Activated CD4-positive, alpha-beta T cell treated with anti-CD3 and anti-CD28 coated beads, Interleukin-2, amount 10 ng/mL, durations not matched to agents 24 days and 14 days (primary cell): Measurements from ENCODE around the gene BAZ1A. TPM values are rescaled to one million over a fixed set of nuclear protein-coding genes. Genes with fewer than 3 reads are reported as not detected.
A peak's percentile ranks its signal among the peaks of the same experiment; 100 is the strongest.

Experiments used
- DNase-seq: peaks from one replicate; pipeline ENCODE4 v3.0.0; 2022
- H3K27ac Mint-ChIP-seq: one replicate; pipeline ENCODE4 v1.8.0; 2022; ENCODE audit warnings: mild to moderate bottlenecking, mixed read lengths
- H3K27me3 Mint-ChIP-seq: one replicate; pipeline ENCODE4 v1.8.0; 2022; ENCODE audit warnings: mixed read lengths
- H3K36me3 Mint-ChIP-seq: one replicate; pipeline ENCODE4 v1.8.0; 2022; ENCODE audit warnings: low read depth, mild to moderate bottlenecking, mixed read lengths
- H3K4me1 Mint-ChIP-seq: one replicate; pipeline ENCODE4 v1.8.0; 2021; ENCODE audit warnings: mixed read lengths
- H3K4me3 Mint-ChIP-seq: one replicate; pipeline ENCODE4 v1.8.0; 2022; ENCODE audit warnings: mild to moderate bottlenecking, moderate library complexity, mixed read lengths
- H3K9me3 Mint-ChIP-seq: one replicate; pipeline ENCODE4 v1.8.0; 2021; ENCODE audit warnings: mixed read lengths
- intact Hi-C: fragments of 100-400 bp; cut with micrococcal nuclease; formaldehyde crosslinking; loops from one replicate; pipeline ENCODE4 v1.15.1; 2023
- total RNA-seq: library from RNA; stranded (reverse); gene quantifications from 2 replicates; pipeline ENCODE4 v1.2.3, GENCODE V29; 2022

Gene BAZ1A
- total RNA-seq, 1 donor from 2014 or later, result 89.7 TPM

DNA sequence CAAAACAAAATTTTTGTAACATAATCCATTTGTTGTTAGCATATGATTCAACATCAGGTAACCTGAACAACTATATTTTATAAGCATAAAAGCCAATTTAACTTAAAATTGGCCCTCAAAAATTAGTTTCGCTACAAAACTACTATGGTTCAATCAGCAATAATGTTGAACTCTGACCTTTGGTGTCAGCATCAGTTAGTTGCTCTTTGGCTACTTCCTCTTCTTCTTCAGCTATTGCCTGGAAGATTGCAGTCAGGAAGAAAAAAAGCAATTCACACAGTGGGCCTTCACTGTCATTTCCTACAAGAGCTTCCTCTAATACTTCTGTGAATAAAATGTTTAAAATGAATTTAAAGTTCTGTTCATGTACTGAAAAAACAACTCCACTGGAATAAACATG, 82.6 kb downstream of the BAZ1A start:
- intact Hi-C loops, result no loop called here

DNA sequence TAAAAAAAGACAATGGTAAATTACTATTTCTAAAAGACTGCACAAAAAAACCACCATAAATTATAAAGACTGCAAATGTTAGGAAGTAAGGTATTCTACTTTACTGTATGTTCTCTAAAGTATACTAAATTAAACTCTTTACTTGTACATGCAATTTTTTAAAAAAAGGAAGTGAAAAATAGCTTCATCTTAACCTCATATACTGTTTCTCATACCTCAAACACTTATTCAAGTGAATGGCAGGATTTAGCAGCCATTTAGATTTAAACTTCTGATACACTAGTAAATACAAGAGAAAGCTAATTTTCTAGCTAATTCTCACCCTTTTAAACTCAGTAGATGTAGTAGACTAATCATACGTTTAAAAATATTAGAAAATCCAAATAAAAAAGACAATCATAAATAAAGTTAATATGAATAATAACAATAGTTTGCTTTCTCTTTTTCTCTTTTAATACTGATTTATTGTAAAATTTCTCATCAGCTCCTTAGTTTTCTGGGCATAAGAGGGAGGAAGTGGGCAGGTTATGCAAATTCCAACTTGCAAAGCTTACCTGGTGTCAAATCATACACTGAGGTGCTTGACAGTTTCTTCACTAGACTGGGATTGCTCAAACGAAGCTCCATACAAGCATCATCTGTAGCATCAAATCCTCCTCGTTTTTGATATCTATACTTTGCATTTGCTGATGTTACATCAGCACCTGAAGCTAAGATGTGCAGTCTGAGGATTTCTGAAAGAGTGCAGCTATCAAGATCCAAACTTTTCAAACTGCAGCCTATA, 89.7 kb downstream of the BAZ1A start:
- intact Hi-C loops, result no loop called here

More for the DNA sequence above, 82.6 kb downstream of the BAZ1A start:
- Mint-ChIP-seq H3K4me1 (no peaks in the 10 kb centered on the region), H3K27me3 (no peaks in the 10 kb centered on the region), H3K4me3 (no peak overlapping the region), H3K27ac (no peak overlapping the region), H3K9me3 (no peaks in the 10 kb centered on the region), H3K36me3 (peaks cover 43% of the 10 kb centered on the region)
- no peak for DNase-seq

GRCh38 chr14:34782031-34782430, 93.1 kb downstream of the BAZ1A start:
- H3K36me3 Mint-ChIP-seq, result peaks cover 56% of the 10 kb centered on the region
- intact Hi-C loops, result no loop called here
- no peaks in the 10 kb centered on the region for H3K27me3 Mint-ChIP-seq
- no peak overlapping the region for H3K27ac Mint-ChIP-seq
- H3K9me3 Mint-ChIP-seq, result no peaks in the 10 kb centered on the region
- no peak for DNase-seq
- no peak overlapping the region for H3K4me3 Mint-ChIP-seq
- H3K4me1 Mint-ChIP-seq, result peaks cover 9% of the 10 kb centered on the region

More for the DNA sequence above, 89.7 kb downstream of the BAZ1A start:
- Mint-ChIP-seq H3K27me3 (no peaks in the 10 kb centered on the region), H3K4me1 (peaks cover 9% of the 10 kb centered on the region), H3K4me3 (no peak overlapping the region), H3K9me3 (no peaks in the 10 kb centered on the region), H3K27ac (no peak overlapping the region), H3K36me3 (peaks cover 59% of the 10 kb centered on the region)
- DNase-seq, result no peak

DNA sequence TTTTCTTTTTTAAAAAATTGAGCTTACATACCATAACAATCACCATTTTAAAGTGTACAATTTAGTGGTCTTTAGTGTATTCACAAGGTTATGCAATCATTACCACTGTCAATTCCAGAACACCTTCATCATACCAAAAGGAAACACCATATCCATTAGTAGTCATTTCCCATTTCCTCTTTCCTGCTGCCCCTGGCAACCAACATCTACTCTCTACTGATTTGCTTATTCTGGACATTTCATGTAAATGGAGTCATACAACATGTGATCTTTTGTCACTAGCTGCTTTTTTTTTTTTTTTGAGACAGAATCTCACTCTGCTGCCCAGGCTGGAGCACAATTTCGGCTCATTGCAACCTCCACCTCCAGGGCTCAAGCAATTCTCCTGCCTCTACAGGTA, 93.9 kb downstream of the BAZ1A start:
- Mint-ChIP-seq H3K27ac (no peak overlapping the region), H3K27me3 (no peaks in the 10 kb centered on the region), H3K9me3 (no peaks in the 10 kb centered on the region), H3K36me3 (peaks cover 57% of the 10 kb centered on the region), H3K4me1 (peaks cover 8% of the 10 kb centered on the region), H3K4me3 (no peak overlapping the region)
- DNase-seq, result no peak
- intact Hi-C loops, result no loop called here

- H3K27ac Mint-ChIP-seq, result peak overlapping the region; percentile 29
- H3K4me3 Mint-ChIP-seq, result no peak overlapping the region
- intact Hi-C loops, result no loop called here
- no peaks in the 10 kb centered on the region for H3K27me3 Mint-ChIP-seq
- H3K36me3 Mint-ChIP-seq, result peaks cover 60% of the 10 kb centered on the region
- H3K4me1 Mint-ChIP-seq, result peaks cover 7% of the 10 kb centered on the region
- H3K9me3 Mint-ChIP-seq, result no peaks in the 10 kb centered on the region
- no peak for DNase-seq
Observed at GRCh38 chr14:34780646-34781045, 94.5 kb downstream of the BAZ1A start.

GRCh38 chr14:34778744-34779143, 96.4 kb downstream of the BAZ1A start:
- H3K36me3 Mint-ChIP-seq, result peaks cover 62% of the 10 kb centered on the region
- intact Hi-C loops, result no loop called here

GRCh38 chr14:34776611-34777010, 98.5 kb downstream of the BAZ1A start:
- Mint-ChIP-seq H3K4me1 (peaks cover 7% of the 10 kb centered on the region), H3K27me3 (no peaks in the 10 kb centered on the region), H3K36me3 (peaks cover 54% of the 10 kb centered on the region), H3K27ac (no peak overlapping the region), H3K9me3 (no peaks in the 10 kb centered on the region), H3K4me3 (no peak overlapping the region)
- intact Hi-C loops, result no loop called here
- no peak for DNase-seq

More at GRCh38 chr14:34778744-34779143, 96.4 kb downstream of the BAZ1A start:
- no peak for DNase-seq
- H3K27me3 Mint-ChIP-seq, result no peaks in the 10 kb centered on the region
- no peak overlapping the region for H3K27ac Mint-ChIP-seq
- H3K4me3 Mint-ChIP-seq, result no peak overlapping the region
- H3K4me1 Mint-ChIP-seq, result peaks cover 7% of the 10 kb centered on the region
- no peaks in the 10 kb centered on the region for H3K9me3 Mint-ChIP-seq

DNA sequence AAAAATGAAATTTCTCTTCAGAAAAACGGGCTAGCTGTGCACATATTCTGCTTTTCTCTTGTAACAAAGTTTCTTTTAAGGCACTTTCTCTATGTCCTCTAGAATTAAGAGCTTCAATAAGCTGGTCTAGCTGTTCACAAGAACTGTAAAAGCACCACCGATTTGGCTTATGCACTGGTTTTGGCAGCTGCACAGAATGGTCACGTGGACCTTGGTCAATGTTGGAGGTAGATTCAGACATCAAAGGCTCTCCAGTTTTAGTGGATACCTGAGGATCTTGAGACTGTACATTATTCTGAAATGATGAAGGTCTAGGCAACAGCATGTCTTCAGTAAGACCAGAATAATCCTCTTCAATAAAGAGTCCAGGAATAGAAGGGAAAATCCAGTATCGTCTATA, 99.2 kb downstream of the BAZ1A start:
- no peak overlapping the region for H3K27ac Mint-ChIP-seq
- DNase-seq, result no peak
- peaks cover 53% of the 10 kb centered on the region for H3K36me3 Mint-ChIP-seq
- intact Hi-C loops, result no loop called here
- H3K4me1 Mint-ChIP-seq, result peaks cover 4% of the 10 kb centered on the region
- no peak overlapping the region for H3K4me3 Mint-ChIP-seq
- H3K9me3 Mint-ChIP-seq, result no peaks in the 10 kb centered on the region
- no peaks in the 10 kb centered on the region for H3K27me3 Mint-ChIP-seq

DNA sequence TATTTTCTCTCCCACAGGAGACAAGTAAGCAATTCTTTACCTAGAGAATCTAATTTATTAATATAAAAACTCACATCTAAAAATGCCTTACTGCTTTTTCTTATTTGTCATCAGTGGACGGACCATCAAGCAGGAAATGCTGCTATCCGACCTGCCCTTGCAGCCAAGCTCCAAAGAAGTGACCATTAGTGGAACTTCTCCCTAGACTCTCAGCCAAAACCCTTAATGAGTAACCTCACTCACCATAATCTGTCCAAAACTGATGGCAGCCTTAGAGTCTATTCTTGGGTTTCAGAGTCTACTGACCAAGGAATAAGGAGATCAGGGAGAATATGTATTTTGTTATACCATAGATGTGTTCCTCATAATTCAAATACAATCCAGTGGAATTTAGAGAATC, 99.8 kb downstream of the BAZ1A start:
- intact Hi-C loops, result no loop called here
- Mint-ChIP-seq H3K9me3 (no peaks in the 10 kb centered on the region), H3K27me3 (no peaks in the 10 kb centered on the region), H3K4me3 (no peak overlapping the region), H3K27ac (no peak overlapping the region), H3K4me1 (no peaks in the 10 kb centered on the region), H3K36me3 (peaks cover 51% of the 10 kb centered on the region)
- DNase-seq, result no peak

- H3K27me3 Mint-ChIP-seq, result no peaks in the 10 kb centered on the region
- no peak for DNase-seq
- no peaks in the 10 kb centered on the region for H3K9me3 Mint-ChIP-seq
- H3K4me1 Mint-ChIP-seq, result no peaks in the 10 kb centered on the region
- H3K36me3 Mint-ChIP-seq, result peaks cover 40% of the 10 kb centered on the region
- H3K27ac Mint-ChIP-seq, result no peak overlapping the region
- H3K4me3 Mint-ChIP-seq, result no peak overlapping the region
- intact Hi-C loops, result no loop called here
Observed at GRCh38 chr14:34770901-34771300, 104.3 kb downstream of the BAZ1A start.

DNA sequence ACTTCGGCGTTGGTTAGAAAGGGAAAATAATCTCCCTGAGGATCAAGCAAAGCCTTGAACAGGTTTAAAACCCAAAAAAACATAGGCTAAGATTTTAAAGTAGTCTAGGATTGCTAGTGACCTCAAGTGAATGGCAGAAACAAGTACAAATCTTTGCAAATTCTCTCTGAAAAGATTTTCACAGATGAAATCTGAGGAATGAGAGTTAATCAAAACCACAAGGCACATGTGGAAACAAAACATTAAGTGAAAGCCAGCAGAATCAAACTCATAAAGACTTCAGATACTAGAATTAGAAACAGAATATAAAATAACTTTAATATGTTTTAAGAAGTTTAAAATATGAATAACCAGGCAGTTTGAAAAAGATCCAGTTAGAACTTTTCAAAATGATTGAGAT, 108.6 kb downstream of the BAZ1A start:
- Mint-ChIP-seq H3K36me3 (peaks cover 35% of the 10 kb centered on the region), H3K27me3 (no peaks in the 10 kb centered on the region), H3K4me3 (no peak overlapping the region), H3K4me1 (no peaks in the 10 kb centered on the region), H3K27ac (no peak overlapping the region), H3K9me3 (no peaks in the 10 kb centered on the region)
- intact Hi-C loops, result no loop called here
- no peak for DNase-seq

GRCh38 chr14:34766060-34766459, 109.1 kb downstream of the BAZ1A start:
- no peaks in the 10 kb centered on the region for H3K9me3 Mint-ChIP-seq
- peaks cover 37% of the 10 kb centered on the region for H3K36me3 Mint-ChIP-seq
- DNase-seq, result no peak
- intact Hi-C loops, result no loop called here
- no peak overlapping the region for H3K27ac Mint-ChIP-seq
- H3K4me1 Mint-ChIP-seq, result no peaks in the 10 kb centered on the region
- H3K27me3 Mint-ChIP-seq, result no peaks in the 10 kb centered on the region
- no peak overlapping the region for H3K4me3 Mint-ChIP-seq

DNA sequence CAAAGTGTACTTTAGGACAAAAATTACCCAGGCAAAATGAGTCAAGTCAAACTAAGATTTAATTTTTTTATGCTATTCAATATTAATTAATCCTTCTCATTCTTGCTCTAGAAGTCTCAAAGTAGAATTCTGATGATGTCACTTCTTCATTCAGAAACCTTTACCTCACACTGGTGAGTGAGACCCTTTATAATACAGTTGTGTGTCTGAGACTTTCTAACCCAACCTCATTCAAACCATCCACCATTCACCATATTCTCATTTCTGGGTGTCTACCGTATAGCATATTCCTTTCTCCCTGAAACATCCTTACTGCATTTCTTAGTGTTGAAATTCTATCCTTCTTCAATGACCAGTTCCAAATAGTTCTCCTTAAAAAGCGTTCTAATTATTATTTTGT, 119.9 kb downstream of the BAZ1A start:
- no peaks in the 10 kb centered on the region for H3K4me1 Mint-ChIP-seq
- intact Hi-C loops, result no loop called here
- H3K36me3 Mint-ChIP-seq, result peaks cover 38% of the 10 kb centered on the region
- no peaks in the 10 kb centered on the region for H3K27me3 Mint-ChIP-seq
- DNase-seq, result no peak
- H3K27ac Mint-ChIP-seq, result no peak overlapping the region
- no peaks in the 10 kb centered on the region for H3K9me3 Mint-ChIP-seq
- H3K4me3 Mint-ChIP-seq, result no peak overlapping the region

DNA sequence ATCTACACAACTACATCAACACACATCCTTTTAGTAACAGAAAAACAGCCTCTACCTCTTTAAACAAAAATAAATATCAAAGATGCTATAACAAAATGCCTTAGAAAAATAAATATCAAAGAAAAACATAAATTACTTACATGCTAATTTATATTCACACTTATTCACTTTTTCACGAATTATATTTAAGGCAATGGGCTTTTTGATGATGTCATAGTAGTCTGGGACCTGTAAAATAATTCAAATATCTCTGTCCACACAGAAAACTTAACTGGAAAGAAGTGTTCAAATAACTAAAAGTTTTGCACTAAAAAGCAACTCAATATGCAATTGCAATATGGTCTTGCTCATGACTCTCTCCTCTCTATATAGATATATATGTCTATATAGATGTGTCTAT, 120.5 kb downstream of the BAZ1A start:
- no peak overlapping the region for H3K4me3 Mint-ChIP-seq

DNA sequence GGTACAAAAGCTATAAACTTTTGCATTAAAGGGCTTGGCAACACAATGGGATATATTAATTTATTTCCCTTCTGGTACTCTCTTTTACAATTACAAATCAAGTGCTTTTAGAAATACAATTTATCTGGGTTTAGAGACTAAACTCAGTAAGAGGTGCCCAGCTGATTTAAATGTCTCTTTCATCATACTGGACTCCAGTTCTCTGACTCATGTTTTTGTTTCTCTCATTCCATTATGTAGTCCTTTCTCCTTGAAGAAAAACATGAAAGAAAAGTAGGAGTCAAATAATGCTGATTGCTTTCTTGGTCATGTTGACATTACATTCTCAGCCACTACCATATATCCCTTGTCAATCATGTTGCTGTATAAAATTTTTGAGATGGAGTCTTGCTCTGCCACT, 124.5 kb downstream of the BAZ1A start:
- Mint-ChIP-seq H3K9me3 (no peaks in the 10 kb centered on the region), H3K27me3 (no peaks in the 10 kb centered on the region), H3K4me1 (no peaks in the 10 kb centered on the region), H3K4me3 (no peak overlapping the region), H3K36me3 (peaks cover 20% of the 10 kb centered on the region), H3K27ac (no peak overlapping the region)
- DNase-seq, result no peak
- intact Hi-C loops, result no loop called here

More for the DNA sequence above, 120.5 kb downstream of the BAZ1A start:
- Mint-ChIP-seq H3K4me1 (no peaks in the 10 kb centered on the region), H3K27ac (no peak overlapping the region), H3K27me3 (no peaks in the 10 kb centered on the region), H3K9me3 (no peaks in the 10 kb centered on the region), H3K36me3 (peaks cover 36% of the 10 kb centered on the region)
- DNase-seq, result no peak
- intact Hi-C loops, result no loop called here
